Measurements from ENCODE around the gene ADAP1. TPM values are rescaled to one million over a fixed set of nuclear protein-coding genes. Genes with fewer than 3 reads are reported as not detected.

The ADAP1 gene
- total RNA-seq, 1 donor = 0.72 TPM

DNA sequence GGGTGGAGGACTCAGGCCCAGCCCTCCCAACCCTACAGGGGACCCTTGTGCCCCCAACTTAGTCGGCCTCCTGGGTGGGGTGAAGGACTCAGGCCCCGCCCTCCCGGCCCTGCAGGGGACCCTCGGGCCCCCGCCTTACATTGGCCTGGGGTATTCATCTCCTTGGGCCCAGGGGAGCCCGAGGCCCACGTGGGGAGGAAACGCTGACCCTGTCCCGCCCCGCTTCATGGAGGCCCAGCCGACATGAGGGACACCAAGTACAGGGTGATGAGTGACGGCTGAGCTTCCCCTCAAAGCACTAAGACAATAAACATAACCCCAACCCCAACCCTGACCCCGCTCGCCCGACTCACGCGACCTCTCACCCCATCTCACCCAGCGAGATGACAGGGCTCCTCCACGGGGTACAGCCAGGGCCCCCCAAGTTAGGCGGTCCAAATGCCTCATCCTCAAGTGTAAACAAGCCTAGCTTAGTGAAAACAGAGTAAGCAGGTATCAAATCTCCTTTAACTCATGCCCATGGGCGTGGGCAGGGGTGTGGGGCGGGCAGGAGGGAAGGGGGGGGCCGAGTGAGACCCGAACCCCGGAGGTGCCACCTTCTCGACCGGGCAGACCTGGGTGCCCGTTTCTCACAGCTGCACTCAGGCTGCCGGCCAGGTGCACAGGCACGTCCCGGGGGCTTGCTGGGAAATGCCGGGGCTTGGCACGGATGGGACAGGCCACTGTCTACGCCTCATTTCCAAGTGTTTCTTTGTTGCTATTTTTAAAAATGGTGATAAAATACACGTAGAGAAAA, 36.7 kb upstream of the ADAP1 start:
- TF ChIP-seq, protein P1, sequence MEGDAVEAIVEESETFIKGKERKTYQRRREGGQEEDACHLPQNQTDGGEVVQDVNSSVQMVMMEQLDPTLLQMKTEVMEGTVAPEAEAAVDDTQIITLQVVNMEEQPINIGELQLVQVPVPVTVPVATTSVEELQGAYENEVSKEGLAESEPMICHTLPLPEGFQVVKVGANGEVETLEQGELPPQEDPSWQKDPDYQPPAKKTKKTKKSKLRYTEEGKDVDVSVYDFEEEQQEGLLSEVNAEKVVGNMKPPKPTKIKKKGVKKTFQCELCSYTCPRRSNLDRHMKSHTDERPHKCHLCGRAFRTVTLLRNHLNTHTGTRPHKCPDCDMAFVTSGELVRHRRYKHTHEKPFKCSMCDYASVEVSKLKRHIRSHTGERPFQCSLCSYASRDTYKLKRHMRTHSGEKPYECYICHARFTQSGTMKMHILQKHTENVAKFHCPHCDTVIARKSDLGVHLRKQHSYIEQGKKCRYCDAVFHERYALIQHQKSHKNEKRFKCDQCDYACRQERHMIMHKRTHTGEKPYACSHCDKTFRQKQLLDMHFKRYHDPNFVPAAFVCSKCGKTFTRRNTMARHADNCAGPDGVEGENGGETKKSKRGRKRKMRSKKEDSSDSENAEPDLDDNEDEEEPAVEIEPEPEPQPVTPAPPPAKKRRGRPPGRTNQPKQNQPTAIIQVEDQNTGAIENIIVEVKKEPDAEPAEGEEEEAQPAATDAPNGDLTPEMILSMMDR (IDR thresholded peaks at IDR 0.05; ENCODE audit: insufficient read depth, low read length) = no peak
- no peak overlapping the region for H3K4me3 ChIP-seq (ENCODE audit: low read depth, low read length)
- no peak for DNase-seq (ENCODE audit: low read depth)

DNA sequence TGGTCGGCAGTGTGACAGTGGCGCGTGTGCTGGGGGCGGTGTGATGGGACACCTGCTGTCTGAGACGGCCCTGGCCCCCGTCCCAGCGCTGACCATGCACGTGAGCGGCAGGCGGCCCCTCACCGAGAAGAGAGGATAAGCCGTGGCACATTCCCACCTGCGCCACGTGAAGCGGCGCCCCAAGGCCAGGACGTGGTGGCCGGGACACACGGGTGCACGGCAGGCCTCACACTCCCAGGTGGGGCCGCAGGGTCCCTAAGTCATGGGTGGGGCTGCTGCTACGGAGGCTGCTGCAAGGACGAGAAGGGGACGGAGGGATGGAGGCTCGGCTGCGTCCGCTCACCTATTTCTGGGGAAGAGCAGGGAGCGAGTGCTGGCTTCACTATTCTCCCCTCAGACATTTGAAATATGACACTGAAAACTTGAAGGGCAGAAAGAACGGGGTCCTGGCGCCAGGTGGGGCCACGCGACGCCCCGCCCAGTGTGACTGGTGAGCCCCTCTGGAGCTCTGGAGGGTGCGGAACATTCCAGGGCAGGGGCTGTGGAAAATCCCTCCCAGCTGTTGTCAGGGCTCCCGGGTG, 36.0 kb upstream of the ADAP1 start:
- no peak overlapping the region for H3K4me3 ChIP-seq (ENCODE audit: low read depth, low read length)
- TF ChIP-seq, protein P1 (IDR thresholded peaks at IDR 0.05; ENCODE audit: insufficient read depth, low read length) = no peak
- DNase-seq (ENCODE audit: low read depth) = no peak

DNA sequence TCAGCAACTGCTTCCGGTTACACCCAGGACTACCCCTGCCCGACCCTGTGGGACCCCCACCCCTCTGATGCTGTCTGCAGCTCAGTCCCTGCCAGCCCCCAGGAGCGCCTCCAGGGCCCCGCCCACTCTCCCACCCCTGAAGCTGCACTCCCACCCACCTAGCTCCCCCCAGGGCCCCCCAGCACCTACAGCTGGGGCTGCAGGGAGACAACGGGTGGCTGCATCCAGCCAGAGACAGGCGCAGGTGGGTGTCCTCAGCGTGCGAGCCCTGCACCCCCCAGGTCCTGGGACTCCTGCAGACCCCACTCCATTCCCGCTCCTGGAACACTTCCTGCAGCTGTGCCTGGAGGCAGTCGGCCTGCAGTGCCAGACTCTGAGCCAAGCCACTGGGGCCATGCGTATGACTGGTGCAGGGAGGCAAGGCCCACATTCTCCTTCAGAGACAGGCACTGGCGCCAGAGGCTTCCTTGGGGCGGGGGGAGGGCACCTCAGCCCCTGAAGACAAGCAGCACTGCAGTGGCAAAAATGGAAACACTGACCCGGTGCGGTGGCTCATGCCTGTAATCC, 34.6 kb upstream of the ADAP1 start:
- no peak for DNase-seq (ENCODE audit: low read depth)
- H3K4me3 ChIP-seq (ENCODE audit: low read depth, low read length) = no peak overlapping the region
- TF ChIP-seq, protein P1 (IDR thresholded peaks at IDR 0.05; ENCODE audit: insufficient read depth, low read length) = no peak

DNA sequence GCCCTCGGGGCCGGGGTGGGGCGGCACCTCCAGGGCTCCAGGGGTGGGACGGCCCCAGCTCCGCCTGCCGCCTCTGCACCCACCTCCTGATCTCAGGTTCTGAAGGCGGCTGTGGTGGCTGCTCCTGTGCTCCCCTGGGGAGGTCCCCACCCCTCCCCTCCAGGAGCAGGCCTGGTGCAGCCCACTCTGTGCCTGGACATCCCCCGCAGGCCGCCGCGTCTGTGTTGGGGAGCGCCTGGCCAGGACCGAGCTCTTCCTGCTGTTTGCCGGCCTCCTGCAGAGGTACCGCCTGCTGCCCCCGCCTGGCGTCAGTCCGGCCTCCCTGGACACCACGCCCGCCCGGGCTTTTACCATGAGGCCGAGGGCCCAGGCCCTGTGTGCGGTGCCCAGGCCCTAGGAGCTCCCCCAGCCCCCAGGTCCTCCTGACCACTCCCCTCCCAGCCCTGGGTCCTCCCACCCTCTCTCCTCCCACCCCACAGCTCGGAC, 34.0 kb upstream of the ADAP1 start:
- TF ChIP-seq, protein P1 (IDR thresholded peaks at IDR 0.05; ENCODE audit: insufficient read depth, low read length) = no peak
- no peak overlapping the region for H3K4me3 ChIP-seq (ENCODE audit: low read depth, low read length)
- DNase-seq (ENCODE audit: low read depth) = no peak

GRCh38 chr7:987909-988308, 33.4 kb upstream of the ADAP1 start:
- TF ChIP-seq, protein P1 (IDR thresholded peaks at IDR 0.05; ENCODE audit: insufficient read depth, low read length) = no peak
- DNase-seq (ENCODE audit: low read depth) = no peak
- no peak overlapping the region for H3K4me3 ChIP-seq (ENCODE audit: low read depth, low read length)

- no peak for DNase-seq (ENCODE audit: low read depth)
- H3K4me3 ChIP-seq (ENCODE audit: low read depth, low read length) = no peak overlapping the region
- TF ChIP-seq, protein P1 (IDR thresholded peaks at IDR 0.05; ENCODE audit: insufficient read depth, low read length) = no peak
These were observed 32.6 kb upstream of the ADAP1 start for GRCh38 chr7:986766-987751.
